K562 (cell line): ENCODE results near the gene SYT15. TPM values are rescaled to one million over a fixed set of nuclear protein-coding genes. Genes with fewer than 3 reads are reported as not detected.
A peak's percentile ranks its signal among the peaks of the same experiment; 100 is the strongest.

Experiments used
- ATAC-seq: fragments of 200-7000 bp; cut with Tn5 transposase; 3 replicates; pipeline ENCODE4 v1.9.1; 2020; ENCODE audit warnings: moderate library complexity
- BruUV-seq: library from RNA; stranded (reverse); fragments of 400-500 nt; replicated peaks from 2 replicates; lab custom pipeline; 2021; lab: Mats Ljungman, UMichigan
- CTCF ChIA-PET: fragments of 300-600 bp; formaldehyde crosslinking; extraction: SDS; loops from one replicate; lab custom pipeline; 2021; ENCODE audit warnings: low intra/inter-chr PET ratio; lab: Yijun Ruan, JAX
- POLR2A ChIA-PET: fragments of 300-600, 350-650 bp; sonication (Branson Sonifier 250); formaldehyde crosslinking; extraction: SDS; loops from one replicate; lab custom pipeline; 2021; ENCODE audit warnings: antibody characterized with exemption, inconsistent platforms; lab: Yijun Ruan, JAX
- DNase-seq, 4 experiments: peaks; one replicate each; pipeline versions ENCODE4 v3.0.0 to v3.0.0-alpha.2; 2011 to 2018; ENCODE audit warnings: low spot score in 3 of 4, mixed read lengths in 3 of 4; ENCODE audit errors: extremely low read depth in 1 of 4
- FAIRE-seq: peaks from 2 replicates; lab custom pipeline; 2011; peaks lifted over from hg19 to GRCh38; lab: Jason Lieb, UNC
- H2AFZ ChIP-seq: 2 replicates; pipeline ENCODE4 v1.6.0; 2011; ENCODE audit warnings: low read depth, low read length, control low read depth, inconsistent platforms
- H3K27ac ChIP-seq: fragments of 200-600 bp; 3 replicates; pipeline ENCODE4 v1.8.0; 2011; ENCODE audit warnings: low read depth, mild to moderate bottlenecking, control low read depth, inconsistent platforms, low read length, moderate library complexity, mixed read lengths; ENCODE audit errors: extremely low read depth
- H3K27me3 ChIP-seq, 2 experiments: fragments of 300-600 bp in 1 of 2; 2 replicates in 1 of 2; 3 replicates in 1 of 2; pipeline versions ENCODE4 v1.6.0 to v1.8.0; 2011; ENCODE audit warnings: inconsistent platforms in 2 of 2, low read length in 2 of 2, mild to moderate bottlenecking in 1 of 2, mixed read lengths in 1 of 2, moderate library complexity in 1 of 2; ENCODE audit not compliant: control insufficient read depth in 2 of 2, insufficient read depth in 2 of 2
- H3K36me3 ChIP-seq: fragments of 300-600 bp; 3 replicates; pipeline ENCODE4 v1.8.0; 2011; ENCODE audit warnings: mild to moderate bottlenecking, low read length, inconsistent platforms; ENCODE audit not compliant: control insufficient read depth, insufficient read depth
- H3K4me1 ChIP-seq, 2 experiments: fragments of 200-600 bp in 1 of 2; replicated peaks in 1 of 2; 2 replicates in 1 of 2; 3 replicates in 1 of 2; pipeline versions ENCODE4 v1.5.1 to v1.8.0; 2011; ENCODE audit warnings: inconsistent platforms in 2 of 2, low read length in 2 of 2, mild to moderate bottlenecking in 1 of 2, mixed read lengths in 1 of 2, moderate library complexity in 1 of 2; ENCODE audit not compliant: control insufficient read depth in 2 of 2, insufficient read depth in 2 of 2
- H3K4me2 ChIP-seq: 2 replicates; pipeline ENCODE4 v1.6.1; 2011; ENCODE audit warnings: low read length, control low read depth, inconsistent platforms, mixed read lengths; ENCODE audit not compliant: insufficient read depth
- H3K4me3 ChIP-seq: fragments of 200-600 bp; sonication (generic), shearing (Covaris generic); 2 replicates; pipeline ENCODE4 v1.5.1; 2016; ENCODE audit warnings: control low read depth, inconsistent platforms
- H3K79me2 ChIP-seq: fragments of 200-600 bp; 3 replicates; pipeline ENCODE4 v1.8.0; 2011; ENCODE audit warnings: low read length, inconsistent platforms; ENCODE audit not compliant: control insufficient read depth, insufficient read depth
- H3K9ac ChIP-seq, 2 experiments: 2 replicates each; pipeline versions ENCODE4 v1.6.0 to v1.6.1; 2011; ENCODE audit warnings: low read depth in 2 of 2, low read length in 2 of 2, control low read depth in 1 of 2, inconsistent platforms in 1 of 2, mild to moderate bottlenecking in 1 of 2, mixed read lengths in 1 of 2; ENCODE audit not compliant: insufficient read depth in 1 of 2
- H3K9me1 ChIP-seq: one replicate; pipeline ENCODE4 v1.6.0; 2011; ENCODE audit warnings: inconsistent platforms, mild to moderate bottlenecking, low read length, moderate library complexity; ENCODE audit not compliant: control insufficient read depth, insufficient read depth
- H3K9me3 ChIP-seq: replicated peaks from 2 replicates; pipeline ENCODE4 v1.5.1; 2011; ENCODE audit warnings: low read depth, low read length, inconsistent platforms; ENCODE audit not compliant: control insufficient read depth, insufficient read depth
- H4K20me1 ChIP-seq: replicated peaks from 2 replicates; pipeline ENCODE4 v1.6.1; 2011; ENCODE audit warnings: low read length, inconsistent platforms, mixed read lengths; ENCODE audit not compliant: control insufficient read depth, insufficient read depth
- ATF1 ChIP-seq, 2 experiments: fragments of 450-650 bp in 1 of 2; IDR thresholded peaks; 2 replicates each; pipeline ENCODE4 v1.6.1; 2016; ENCODE audit warnings: missing compliant biosample characterization in 1 of 2, missing genetic modification characterization in 1 of 2
- CEBPB ChIP-seq: fragments of 450-650 bp; IDR thresholded peaks from 2 replicates; pipeline ENCODE4 v1.6.1; 2016; ENCODE audit warnings: missing genetic modification characterization, missing compliant biosample characterization
- CGGBP1 ChIP-seq: fragments of 250-450 bp; sonication (Bioruptor Pico); IDR thresholded peaks from 2 replicates; pipeline ENCODE4 v1.9.0; 2021; ENCODE audit warnings: mild to moderate bottlenecking
- EZH2 ChIP-seq: IDR thresholded peaks from 2 replicates; pipeline ENCODE4 v1.6.1; 2012; ENCODE audit warnings: low read depth, mild to moderate bottlenecking, inconsistent platforms, low read length, borderline replicate concordance
- HMG20A ChIP-seq: fragments of 450-650 bp; formaldehyde crosslinking; conservative IDR thresholded peaks from 2 replicates; pipeline ENCODE4 v1.4.0; 2020; ENCODE audit warnings: mild to moderate bottlenecking, mixed read lengths
- IRF9 ChIP-seq: fragments of 450-650 bp; IDR thresholded peaks from 2 replicates; pipeline ENCODE4 v1.6.1; 2016; ENCODE audit warnings: missing biosample characterization, missing genetic modification characterization
- KHSRP ChIP-seq: fragments of 450-650 bp; IDR thresholded peaks from 2 replicates; pipeline ENCODE4 v1.6.1; 2017
- KLF10 ChIP-seq: fragments of 250-450 bp; sonication (Bioruptor Pico); IDR thresholded peaks from 2 replicates; pipeline ENCODE4 v1.6.1; 2021; ENCODE audit warnings: matching md5 sums
- MXI1 ChIP-seq: IDR thresholded peaks from 2 replicates; pipeline ENCODE4 v1.6.1; 2011; ENCODE audit warnings: low read depth, mild to moderate bottlenecking, improper control_type of control experiment, low read length
- NCOA4 ChIP-seq: fragments of 450-650 bp; IDR thresholded peaks from 2 replicates; pipeline ENCODE4 v1.6.1; 2018; ENCODE audit warnings: mild to moderate bottlenecking; ENCODE audit not compliant: partially characterized antibody
- NFE2L1 ChIP-seq: fragments of 450-650 bp; IDR thresholded peaks from 2 replicates; pipeline ENCODE4 v1.6.1; 2016; ENCODE audit warnings: missing genetic modification characterization, low read depth, mild to moderate bottlenecking, missing compliant biosample characterization, moderate library complexity, borderline replicate concordance
- PURB ChIP-seq: sonication (generic); formaldehyde crosslinking; IDR thresholded peaks from 2 replicates; pipeline ENCODE4 v1.9.0; 2021; ENCODE audit warnings: low read depth, mild to moderate bottlenecking, missing genetic modification reagents
- TEAD4 ChIP-seq, 2 experiments: sonication (generic) in 1 of 2; formaldehyde crosslinking in 1 of 2; IDR thresholded peaks; 2 replicates each; pipeline versions ENCODE4 v1.6.1 to v1.8.0; 2012 to 2022; ENCODE audit warnings: borderline replicate concordance in 1 of 2, inconsistent platforms in 1 of 2, low read length in 1 of 2, mild to moderate bottlenecking in 1 of 2, missing genetic modification reagents in 1 of 2
- THAP12 ChIP-seq: fragments of 250-450 bp; sonication (Bioruptor Pico); IDR thresholded peaks from 2 replicates; pipeline ENCODE4 v1.9.0; 2021; ENCODE audit warnings: mild to moderate bottlenecking, inconsistent platforms
- YY1 ChIP-seq, 3 experiments: IDR thresholded peaks; 2 replicates each; pipeline ENCODE4 v1.6.1; 2011; ENCODE audit warnings: low read length in 2 of 3, mild to moderate bottlenecking in 2 of 3, moderate library complexity in 2 of 3, borderline replicate concordance in 1 of 3, control low read depth in 1 of 3, low read depth in 1 of 3; ENCODE audit not compliant: insufficient read depth in 3 of 3, insufficient replicate concordance in 2 of 3, control insufficient read depth in 1 of 3, insufficient read length in 1 of 3; ENCODE audit errors: extremely low read depth in 1 of 3
- ZFPM2 ChIP-seq: fragments of 250-450 bp; sonication (Bioruptor Pico); IDR thresholded peaks from 2 replicates; pipeline ENCODE4 v1.5.1; 2022; ENCODE audit warnings: mild to moderate bottlenecking
- ZNF24 ChIP-seq: fragments of 450-650 bp; IDR thresholded peaks from 2 replicates; pipeline ENCODE4 v1.6.1; 2016
- WGBS: fragments of 100-300 bp; shearing (Covaris generic); methylation state at CpG from one replicate; pipeline ENCODE4 v1.1.6; 2016; ENCODE audit warnings: low coverage, mixed read lengths; ENCODE audit not compliant: insufficient coverage; ENCODE audit errors: missing lambda C conversion rate; 5-methylcytosine and 5-hydroxymethylcytosine counted together
- in situ Hi-C: fragments of 300-500 bp; cut with MboI; formaldehyde crosslinking; loops from 4 replicates; pipeline ENCODE4 v1.15.0; 2018; ENCODE audit warnings: inconsistent platforms, mixed read lengths
- intact Hi-C: fragments of 100-400 bp; cut with micrococcal nuclease; formaldehyde crosslinking; loops from 2 replicates; pipeline ENCODE4 v1.14.2; 2022
- polyA plus RNA-seq, 8 experiments: library from polyadenylated mRNA; depleted of rRNA in 4 of 8; stranded (reverse) in 5 of 8; unstranded in 3 of 8; fragments of >200 nt; fragmentation: Nextera tagmentation in 2 of 8; fragmentation: Illumina TruSeq in 1 of 8; extraction: Ambion mirVana in 2 of 8; extraction: Trizol in 1 of 8; gene quantifications; 2 replicates each; pipeline versions ENCODE4 v1.2.1 to v1.2.3, GENCODE V29; 2011 to 2014; ENCODE audit warnings: inconsistent platforms in 1 of 8, missing spikeins in 1 of 8
- total RNA-seq, 7 experiments: library from RNA; depleted of rRNA in 6 of 7; stranded (reverse); fragments of >200 nt in 6 of 7; fragmentation: Illumina TruSeq in 2 of 7; extraction: Trizol in 2 of 7; gene quantifications; 2 replicates each; pipeline versions ENCODE4 v1.2.1 to v1.2.3, GENCODE V29; 2011 to 2021; ENCODE audit warnings: low replicate concordance in 1 of 7

Gene SYT15
- total and polyA plus RNA-seq, 9 of the 15 experiments (the other 6 are each of a cell fraction or from before 2014, with no cell fraction given), result 0.05 to 0.82 (median 0.21) TPM; not detected in 1

DNA sequence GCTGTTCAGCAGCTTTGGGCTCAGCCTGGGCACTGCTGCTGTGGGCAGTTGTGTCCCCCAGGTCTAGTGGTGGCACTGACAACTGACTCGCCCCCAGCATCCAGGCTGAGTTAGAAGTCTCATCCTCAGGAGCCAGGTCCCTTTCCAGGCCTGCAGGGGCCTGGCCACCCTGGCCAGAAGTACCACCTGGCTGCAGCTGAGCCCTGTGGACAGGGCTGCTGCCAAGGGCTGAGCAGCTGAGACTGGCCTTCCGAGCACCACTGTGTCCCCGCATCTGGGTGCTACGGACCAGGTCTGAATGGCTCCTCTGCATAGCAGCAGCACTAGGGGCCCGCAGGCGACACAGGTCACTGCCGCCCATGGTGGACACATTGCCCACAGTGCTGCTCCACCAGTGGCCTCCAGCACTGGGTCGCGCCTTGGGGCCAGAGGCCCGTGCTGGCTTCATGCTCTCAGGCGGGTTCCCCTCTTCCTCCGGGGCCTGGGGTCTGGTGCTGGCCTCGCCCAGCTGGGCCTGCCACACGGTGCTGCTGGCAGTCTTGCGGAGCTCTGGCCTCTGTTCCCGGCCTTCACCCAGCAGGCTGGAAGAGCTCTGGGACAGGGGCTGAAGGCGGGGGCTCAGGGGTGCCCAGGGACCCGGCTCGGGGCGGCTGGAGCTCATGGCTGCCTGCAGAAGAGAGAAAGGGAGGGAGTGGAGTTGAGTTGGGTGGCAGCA lies 28.7 kb upstream of the SYT15 start:
- no peaks in the 10 kb centered on the region for H3K9me1 ChIP-seq
- TF ChIP-seq ZNF24 (no peak), MXI1 (no peak), HMG20A (CRISPR knock-in tag) (no peak), KLF10 (CRISPR knock-in tag) (no peak), PURB (no peak), IRF9 (no peak), CEBPB (tag) (no peak), KHSRP (no peak), EZH2 (peak; percentile 92; the same call in 1 of the 2 replicates), TEAD4 (IDR thresholded peaks at IDR 0.05; ENCODE audit: low read length) (no peak), TEAD4 (CRISPR knock-in tag; IDR thresholded peaks at IDR 0.05; ENCODE audit: borderline replicate concordance) (no peak), CGGBP1 (CRISPR knock-in tag) (no peak), YY1 (IDR thresholded peaks at IDR 0.05; ENCODE audit: borderline replicate concordance in 1 of 3, control insufficient read depth in 1 of 3, extremely low read depth in 1 of 3, insufficient read depth in 3 of 3, insufficient read length in 1 of 3, insufficient replicate concordance in 2 of 3, low read depth in 1 of 3, low read length in 2 of 3) (no peak), NFE2L1 (tag) (no peak), NCOA4 (no peak), ATF1 (CRISPR knock-in tag; IDR thresholded peaks at IDR 0.05) (0 out of 2 replicates have a peak, but pooled peaks have one; percentile 1), ATF1 (tag; IDR thresholded peaks at IDR 0.05) (no peak), THAP12 (CRISPR knock-in tag) (0 out of 2 replicates have a peak, but pooled peaks have one; percentile 11), ZFPM2 (CRISPR knock-in tag) (peak; percentile 58; the same call in 1 of the 2 replicates)

More for the DNA sequence above, 28.7 kb upstream of the SYT15 start:
- in situ Hi-C loops (no loop called here), intact Hi-C loops (no loop called here)
- no peak overlapping the region for H3K4me3 ChIP-seq
- CTCF ChIA-PET, result no interaction called here
- H3K36me3 ChIP-seq, result no peaks in the 10 kb centered on the region
- peaks cover 46 to 95% of the 10 kb centered on the region in 2 experiments; a peak in 4 of 5 replicates for H3K27me3 ChIP-seq
- no TSS peak for BruUV-seq
- peaks cover 7 to 21% of the 10 kb centered on the region in 2 experiments; a peak in 4 of 5 replicates for H3K4me1 ChIP-seq
- POLR2A ChIA-PET, result interaction anchor here (1.0 kb wide), 2 partner anchors 10 to 11 kb away, joined by 5 read pairs; no protein-coding TSS in a partner anchor
- no peaks in the 10 kb centered on the region for H3K9me3 ChIP-seq
- no peaks in the 10 kb centered on the region for H3K79me2 ChIP-seq
- H3K9ac ChIP-seq, result peak overlapping the region in 1 of 2 experiments; percentile 2; a peak in 1 of 4 replicates
- 5% methylated on average over 20 of the region's 20 CpGs for WGBS
- ATAC-seq (peak; percentile 4), DNase-seq (no peak), FAIRE-seq (no peak)
- no peak overlapping the region for H3K4me2 ChIP-seq
- H3K27ac ChIP-seq, result no peak overlapping the region
- no peak overlapping the region for H2AFZ ChIP-seq
- peaks cover 63% of the 10 kb centered on the region for H4K20me1 ChIP-seq
